Measurements from ENCODE around the gene CROCC2. TPM values are rescaled to one million over a fixed set of nuclear protein-coding genes. Genes with fewer than 3 reads are reported as not detected.

CROCC2 gene
- total RNA-seq, 2 experiments from 2014 or later: not detected

DNA sequence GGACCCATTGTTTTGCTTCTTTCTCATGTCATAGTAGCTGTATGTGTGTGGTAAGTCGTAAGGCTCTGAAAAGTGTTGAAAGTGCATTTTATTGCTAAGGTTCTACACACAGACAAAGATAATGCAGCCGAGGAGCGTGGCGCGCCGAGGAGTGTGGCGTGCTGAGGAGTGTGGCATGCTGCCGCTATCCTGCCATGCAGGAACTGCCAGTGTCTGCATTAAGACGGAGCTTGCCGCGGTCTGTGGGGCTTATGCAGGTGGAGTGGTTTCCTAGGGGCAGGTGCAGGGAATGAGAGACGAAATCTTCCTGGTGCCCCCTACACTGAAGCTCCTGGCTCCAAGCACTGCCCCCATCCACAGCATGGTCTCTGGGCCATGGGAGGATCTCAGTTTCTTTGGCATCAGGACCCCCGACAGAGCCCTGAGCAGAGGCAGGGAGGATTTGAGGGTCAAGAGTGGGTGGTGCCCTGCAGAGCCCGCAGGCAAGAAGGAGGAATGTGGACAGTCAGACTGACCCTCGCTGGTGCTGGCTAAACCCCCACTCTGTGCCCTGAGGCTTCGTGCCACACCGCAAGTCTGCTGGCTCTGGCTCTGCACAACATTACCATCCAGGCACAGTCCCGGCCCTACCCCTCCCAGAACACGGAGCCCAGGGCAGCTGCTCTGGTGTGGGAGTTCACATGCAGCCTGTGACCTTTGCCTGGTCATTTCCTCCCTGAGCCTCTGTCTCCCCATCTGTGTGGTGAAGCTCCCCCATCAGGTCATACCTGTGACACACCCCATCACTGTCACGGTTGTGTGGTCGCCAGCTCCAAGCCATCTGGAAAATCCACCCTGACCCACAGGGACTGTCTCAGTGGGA, 95.5 kb downstream of the CROCC2 start:
- intact Hi-C loops (cut with DNase I, micrococcal nuclease): no loop called here
- no peak overlapping the region for H3K4me3 Mint-ChIP-seq
- H3K27me3 Mint-ChIP-seq: peaks cover 16% of the 10 kb centered on the region
- H3K36me3 Mint-ChIP-seq (ENCODE audit: low read depth): peaks cover 8% of the 10 kb centered on the region
- DNase-seq: no peak
- peaks cover 4% of the 10 kb centered on the region for H3K4me1 Mint-ChIP-seq
- POLR2A ChIA-PET: no interaction called here
- CTCF ChIA-PET: no interaction called here
- no peak for ATAC-seq
- peaks cover 22% of the 10 kb centered on the region for H3K9me3 Mint-ChIP-seq (ENCODE audit: low read depth)
- H3K27ac Mint-ChIP-seq: no peak overlapping the region

DNA sequence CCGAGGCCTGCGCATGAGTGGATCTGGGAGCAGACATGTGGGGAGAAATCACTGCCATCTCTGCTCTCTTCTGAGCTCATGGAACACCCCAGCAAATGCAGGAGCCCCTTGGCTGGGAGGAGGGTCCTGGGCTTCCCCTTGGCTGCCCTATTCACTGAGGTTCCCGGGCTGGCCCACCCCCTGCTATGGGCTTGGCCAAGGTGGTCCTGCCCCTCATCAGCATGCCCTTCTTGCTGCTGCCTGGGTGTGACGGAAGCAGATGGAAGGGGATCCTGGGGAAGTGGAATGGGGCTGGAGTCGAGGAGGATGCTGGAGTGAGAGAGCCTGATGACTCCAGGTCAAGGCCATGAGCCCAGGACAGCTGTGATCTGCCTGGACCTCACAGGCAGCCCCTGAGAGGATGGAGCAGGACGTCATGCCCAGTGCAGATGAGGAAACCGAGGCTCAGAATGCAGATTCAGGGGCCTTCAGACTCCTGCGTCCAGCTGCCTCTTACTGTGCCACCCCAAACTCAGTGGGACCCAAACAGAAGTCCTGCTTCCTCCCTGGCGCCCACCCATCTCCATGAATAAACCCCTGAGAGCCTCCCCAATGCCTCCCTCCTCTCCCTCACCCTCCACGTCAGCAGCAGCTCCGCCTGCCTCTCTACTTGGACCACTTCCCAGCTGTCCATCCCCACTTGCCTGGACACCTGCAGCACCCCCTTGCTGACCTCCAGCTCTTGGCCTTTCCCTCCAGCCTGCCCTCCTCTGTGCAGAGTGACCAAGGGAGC, 96.3 kb downstream of the CROCC2 start:
- Mint-ChIP-seq H3K9me3 (ENCODE audit: low read depth) (peaks cover 22% of the 10 kb centered on the region), H3K27me3 (peaks cover 10% of the 10 kb centered on the region), H3K4me1 (peaks cover 3% of the 10 kb centered on the region), H3K27ac (no peak overlapping the region), H3K36me3 (ENCODE audit: low read depth) (peaks cover 8% of the 10 kb centered on the region), H3K4me3 (no peak overlapping the region)
- ATAC-seq: no peak
- no peak for DNase-seq
- ChIA-PET POLR2A (no interaction called here), CTCF (no interaction called here)
- intact Hi-C loops (cut with DNase I, micrococcal nuclease): no loop called here

DNA sequence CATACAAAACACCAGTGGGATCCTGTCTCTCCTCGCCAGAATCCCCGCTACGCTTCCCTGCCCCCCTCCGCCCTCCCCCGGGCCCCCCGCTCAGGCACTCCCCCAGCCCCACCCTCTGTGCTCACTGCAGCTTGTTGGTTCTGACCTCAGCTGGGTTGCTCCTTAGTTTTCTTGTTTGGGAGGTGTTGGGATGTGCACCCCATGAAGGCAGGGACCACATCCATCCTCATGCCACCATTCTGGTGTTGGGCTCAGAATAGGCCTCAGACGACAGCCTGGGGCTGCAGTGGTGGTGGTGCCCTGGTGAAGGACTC, 96.9 kb downstream of the CROCC2 start:
- H3K27ac Mint-ChIP-seq: no peak overlapping the region
- peaks cover 3% of the 10 kb centered on the region for H3K4me1 Mint-ChIP-seq
- intact Hi-C loops (cut with DNase I, micrococcal nuclease): no loop called here
- ChIA-PET CTCF (no interaction called here), POLR2A (no interaction called here)
- peaks cover 8% of the 10 kb centered on the region for H3K36me3 Mint-ChIP-seq (ENCODE audit: low read depth)
- peaks cover 8% of the 10 kb centered on the region for H3K27me3 Mint-ChIP-seq
- peaks cover 22% of the 10 kb centered on the region for H3K9me3 Mint-ChIP-seq (ENCODE audit: low read depth)
- no peak overlapping the region for H3K4me3 Mint-ChIP-seq
- no peak for DNase-seq
- no peak for ATAC-seq

DNA sequence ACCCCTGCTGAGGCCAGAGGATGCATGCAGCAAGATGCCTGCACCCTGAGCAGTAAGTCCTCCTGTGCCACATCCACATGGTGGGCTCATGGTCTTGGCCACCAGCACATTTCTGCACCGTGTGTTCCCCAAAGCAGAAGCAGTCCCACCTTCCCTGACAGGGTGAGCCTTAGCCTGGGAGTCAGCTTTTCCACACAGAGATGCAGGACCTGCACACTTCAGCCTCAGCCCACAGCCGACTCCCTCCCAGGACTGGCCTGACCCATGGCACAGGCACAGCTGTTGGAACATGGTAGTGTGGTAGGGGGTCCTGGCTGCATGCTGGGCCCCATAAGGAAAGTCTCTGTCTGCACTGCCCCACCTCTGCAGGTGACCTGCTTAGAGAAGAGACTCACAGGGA, 97.2 kb downstream of the CROCC2 start:
- no peak for DNase-seq
- POLR2A ChIA-PET: no interaction called here

DNA sequence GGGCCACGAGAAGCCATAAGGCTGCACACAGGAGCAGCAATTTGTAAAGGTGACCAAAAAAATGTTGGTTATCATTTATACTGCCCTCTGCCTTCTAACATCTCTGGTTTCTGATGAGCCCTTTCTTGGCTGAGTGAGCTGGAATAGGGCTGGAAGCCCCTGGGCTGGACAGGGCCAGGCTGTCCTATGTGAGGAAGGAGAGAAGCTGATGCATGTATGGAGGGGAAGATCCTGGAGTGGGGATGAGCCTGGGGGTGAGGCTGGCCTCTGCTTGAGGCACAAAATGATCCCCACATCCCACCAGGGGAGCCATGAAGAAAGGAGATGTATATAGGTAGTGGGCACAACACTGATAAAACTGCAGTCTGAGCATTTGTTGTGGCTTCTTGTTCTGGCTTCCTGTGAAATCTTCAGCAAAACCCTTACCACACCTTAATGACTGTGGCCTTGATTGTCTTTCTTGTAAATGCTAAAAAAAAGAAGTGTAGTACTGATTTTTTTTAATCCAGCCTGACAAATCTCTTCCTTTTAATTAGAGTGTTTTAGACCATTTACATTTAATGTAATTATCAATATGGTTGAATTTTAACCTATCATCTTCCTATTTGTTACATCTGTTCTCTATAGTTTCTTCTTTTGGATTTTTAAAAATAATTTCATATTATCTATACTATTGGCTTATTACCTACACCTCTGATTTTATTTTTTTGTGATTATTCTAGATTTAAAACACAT, 97.9 kb downstream of the CROCC2 start:
- intact Hi-C loops (cut with DNase I, micrococcal nuclease): no loop called here
- peaks cover 8% of the 10 kb centered on the region for H3K4me1 Mint-ChIP-seq
- H3K27ac Mint-ChIP-seq: no peak overlapping the region
- no peak for ATAC-seq
- peaks cover 22% of the 10 kb centered on the region for H3K9me3 Mint-ChIP-seq (ENCODE audit: low read depth)
- H3K27me3 Mint-ChIP-seq: peaks cover 8% of the 10 kb centered on the region
- CTCF ChIA-PET: no interaction called here
- no peak overlapping the region for H3K4me3 Mint-ChIP-seq
- peaks cover 8% of the 10 kb centered on the region for H3K36me3 Mint-ChIP-seq (ENCODE audit: low read depth)
- POLR2A ChIA-PET: no interaction called here
- no peak for DNase-seq

More for the DNA sequence above, 97.2 kb downstream of the CROCC2 start:
- CTCF ChIA-PET: no interaction called here
- H3K4me1 Mint-ChIP-seq: peaks cover 3% of the 10 kb centered on the region
- peaks cover 8% of the 10 kb centered on the region for H3K27me3 Mint-ChIP-seq
- ATAC-seq: no peak
- intact Hi-C loops (cut with DNase I, micrococcal nuclease): no loop called here
- no peak overlapping the region for H3K27ac Mint-ChIP-seq
- H3K4me3 Mint-ChIP-seq: no peak overlapping the region
- peaks cover 8% of the 10 kb centered on the region for H3K36me3 Mint-ChIP-seq (ENCODE audit: low read depth)
- peaks cover 22% of the 10 kb centered on the region for H3K9me3 Mint-ChIP-seq (ENCODE audit: low read depth)

DNA sequence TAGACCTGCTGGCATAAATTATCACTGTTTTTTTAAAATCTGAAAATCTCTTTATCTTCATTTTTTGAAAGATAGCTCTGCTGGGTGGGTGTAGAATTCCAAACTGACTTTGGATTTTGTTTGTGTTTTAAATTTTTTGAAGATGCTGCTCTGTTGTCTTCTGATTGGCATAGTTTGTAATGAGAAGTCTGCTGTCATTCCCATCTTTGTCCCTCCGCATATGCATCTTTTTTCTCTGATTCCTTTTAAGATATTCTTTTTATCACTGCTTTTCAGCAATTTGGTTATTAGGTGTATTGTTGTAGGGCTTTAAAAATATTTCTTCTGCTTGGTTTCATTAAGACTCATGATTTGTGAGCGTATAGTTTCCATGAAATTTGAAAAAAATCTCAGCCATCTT, 99.4 kb downstream of the CROCC2 start:
- ChIA-PET POLR2A (no interaction called here), CTCF (interaction anchor here (0.7 kb wide), 1 partner anchor 218 kb away, joined by 3 read pairs; no protein-coding TSS in a partner anchor)
- H3K36me3 Mint-ChIP-seq (ENCODE audit: low read depth): peaks cover 8% of the 10 kb centered on the region
- no peak overlapping the region for H3K27ac Mint-ChIP-seq
- intact Hi-C loops (cut with DNase I, micrococcal nuclease): no loop called here
- DNase-seq (no peak), ATAC-seq (no peak)
- peaks cover 24% of the 10 kb centered on the region for H3K4me1 Mint-ChIP-seq
- H3K27me3 Mint-ChIP-seq: no peaks in the 10 kb centered on the region
- no peak overlapping the region for H3K4me3 Mint-ChIP-seq
- H3K9me3 Mint-ChIP-seq (ENCODE audit: low read depth): peaks cover 22% of the 10 kb centered on the region

DNA sequence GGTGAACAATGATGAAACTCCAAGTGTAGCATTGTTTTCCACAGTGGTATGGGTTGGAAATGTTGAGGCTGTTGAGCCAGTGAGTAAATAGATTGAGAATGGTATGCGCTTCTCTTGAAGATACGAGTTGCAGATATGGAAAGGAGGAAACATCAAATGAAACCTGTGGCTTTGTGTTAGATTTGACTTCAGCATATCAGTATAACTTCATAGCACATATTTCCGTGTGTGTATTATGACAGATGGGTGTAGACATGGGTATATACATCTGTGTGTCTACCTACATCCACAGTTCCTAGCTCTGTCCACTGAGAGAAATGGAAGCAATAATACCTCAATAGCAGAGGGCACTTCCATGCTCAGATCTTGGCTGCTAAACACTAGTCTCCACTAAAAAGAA, 100.3 kb downstream of the CROCC2 start:
- intact Hi-C loops (cut with DNase I, micrococcal nuclease): no loop called here
- no peak overlapping the region for H3K27ac Mint-ChIP-seq
- no peak overlapping the region for H3K4me3 Mint-ChIP-seq
- ChIA-PET POLR2A (no interaction called here), CTCF (no interaction called here)
- DNase-seq: no peak
- H3K36me3 Mint-ChIP-seq (ENCODE audit: low read depth): peaks cover 8% of the 10 kb centered on the region
- peaks cover 25% of the 10 kb centered on the region for H3K4me1 Mint-ChIP-seq
- H3K9me3 Mint-ChIP-seq (ENCODE audit: low read depth): peaks cover 22% of the 10 kb centered on the region
- H3K27me3 Mint-ChIP-seq: no peaks in the 10 kb centered on the region
- ATAC-seq: peak; percentile 45

DNA sequence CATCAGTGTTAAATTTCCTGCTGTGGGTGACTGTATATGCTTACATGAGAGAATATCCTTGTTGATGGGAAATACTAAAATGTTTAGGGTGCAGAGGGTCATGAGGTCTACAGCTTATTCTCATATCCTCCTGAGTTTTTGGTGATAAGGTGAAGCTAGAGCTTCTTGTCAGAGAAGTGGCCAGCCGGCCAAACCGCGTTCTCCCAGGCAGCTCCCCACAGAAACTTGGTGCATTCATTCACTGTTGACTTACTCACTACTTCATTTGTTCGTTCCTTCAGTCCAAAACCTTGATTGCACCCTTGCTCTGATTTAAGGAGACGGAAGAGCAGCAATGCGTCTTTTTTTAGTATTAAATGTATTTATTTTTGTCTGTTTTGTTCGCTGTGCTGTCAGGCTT, 101.0 kb downstream of the CROCC2 start:
- intact Hi-C loops (cut with DNase I, micrococcal nuclease): no loop called here
- DNase-seq (no peak), ATAC-seq (no peak)
- ChIA-PET POLR2A (no interaction called here), CTCF (interaction anchor here (0.5 kb wide), 1 partner anchor 165 kb away, joined by 5 read pairs; no protein-coding TSS in a partner anchor)
- H3K4me1 Mint-ChIP-seq: peaks cover 26% of the 10 kb centered on the region
- peaks cover 22% of the 10 kb centered on the region for H3K9me3 Mint-ChIP-seq (ENCODE audit: low read depth)
- H3K27me3 Mint-ChIP-seq: no peaks in the 10 kb centered on the region
- H3K27ac Mint-ChIP-seq: no peak overlapping the region
- no peak overlapping the region for H3K4me3 Mint-ChIP-seq
- H3K36me3 Mint-ChIP-seq (ENCODE audit: low read depth): peaks cover 8% of the 10 kb centered on the region

DNA sequence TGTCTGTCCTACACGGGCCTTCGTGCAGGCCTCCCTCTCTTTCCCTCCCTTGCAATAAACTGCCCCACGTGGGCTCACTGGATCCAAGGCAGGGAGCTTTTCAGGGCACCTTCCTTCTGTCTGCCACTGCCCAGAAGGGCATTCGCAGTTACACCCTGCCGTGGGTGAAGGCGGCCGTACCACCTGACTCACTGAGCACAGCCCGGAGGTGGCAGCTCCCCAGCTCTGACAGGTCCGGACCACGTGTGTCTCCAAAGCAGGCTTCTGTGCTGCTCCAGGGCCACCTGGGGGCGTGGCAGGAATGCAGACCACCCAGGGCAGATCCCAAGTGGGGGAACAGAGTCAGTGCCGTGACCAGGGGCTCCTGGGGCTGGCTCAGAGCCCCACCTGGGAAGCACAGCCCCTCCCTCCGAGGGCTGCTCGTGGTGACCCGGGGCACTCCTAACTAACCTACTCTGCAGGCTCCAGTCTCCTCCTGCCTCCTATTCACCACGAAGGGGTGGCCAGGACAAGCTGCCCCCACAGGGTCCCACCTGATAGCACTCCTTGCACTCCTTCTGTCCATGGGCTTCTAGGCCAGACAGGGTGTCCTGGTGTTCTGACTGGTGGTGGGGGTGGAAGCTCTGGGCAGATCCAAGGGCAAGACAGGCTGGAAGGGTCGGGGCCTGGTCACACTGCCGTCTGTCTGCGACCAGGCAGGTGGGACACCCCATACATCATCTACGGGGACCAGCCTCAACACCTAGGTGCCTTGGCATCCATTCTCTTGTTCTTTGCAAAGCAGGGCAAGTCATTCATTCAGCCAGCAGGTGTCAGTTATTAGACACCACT, 102.0 kb downstream of the CROCC2 start:
- no peak overlapping the region for H3K4me3 Mint-ChIP-seq
- peaks cover 8% of the 10 kb centered on the region for H3K36me3 Mint-ChIP-seq (ENCODE audit: low read depth)
- no peak for DNase-seq
- peaks cover 30% of the 10 kb centered on the region for H3K4me1 Mint-ChIP-seq
- H3K9me3 Mint-ChIP-seq (ENCODE audit: low read depth): peaks cover 22% of the 10 kb centered on the region
- intact Hi-C loops (cut with DNase I, micrococcal nuclease): no loop called here
- H3K27ac Mint-ChIP-seq: no peak overlapping the region
- POLR2A ChIA-PET: no interaction called here
- ATAC-seq: no peak
- CTCF ChIA-PET: interaction anchor here (0.5 kb wide), 1 partner anchor 25 kb away, joined by 3 read pairs; no protein-coding TSS in a partner anchor
- no peaks in the 10 kb centered on the region for H3K27me3 Mint-ChIP-seq

DNA sequence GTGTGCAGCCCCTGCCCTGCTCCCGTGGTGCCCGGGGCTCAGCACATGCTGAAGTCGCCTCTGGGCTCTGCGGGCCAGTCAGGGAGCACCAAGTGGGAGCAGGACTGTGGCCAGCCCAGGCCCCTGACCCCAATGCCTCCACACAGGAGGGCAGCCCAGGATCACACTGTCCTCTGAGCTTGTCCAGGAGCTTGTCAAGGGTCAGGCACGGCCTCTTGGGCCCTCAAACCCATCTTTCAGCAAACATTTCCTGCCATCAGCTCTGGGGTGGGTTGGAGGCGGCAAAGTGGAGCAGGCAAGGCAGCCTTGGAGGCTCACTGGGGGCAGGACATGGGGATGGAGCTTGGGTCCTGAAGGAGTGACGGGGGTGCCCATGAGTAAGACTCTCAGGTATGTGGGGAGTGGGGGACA, 102.6 kb downstream of the CROCC2 start:
- peaks cover 15% of the 10 kb centered on the region for H3K9me3 Mint-ChIP-seq (ENCODE audit: low read depth)
- ChIA-PET POLR2A (no interaction called here), CTCF (no interaction called here)
- peaks cover 30% of the 10 kb centered on the region for H3K4me1 Mint-ChIP-seq
- no peak overlapping the region for H3K4me3 Mint-ChIP-seq
- H3K27ac Mint-ChIP-seq: peak overlapping the region; percentile 76
- DNase-seq: no peak
- peaks cover 4% of the 10 kb centered on the region for H3K36me3 Mint-ChIP-seq (ENCODE audit: low read depth)
- no peak for ATAC-seq
- no peaks in the 10 kb centered on the region for H3K27me3 Mint-ChIP-seq
- intact Hi-C loops (cut with DNase I, micrococcal nuclease): no loop called here

DNA sequence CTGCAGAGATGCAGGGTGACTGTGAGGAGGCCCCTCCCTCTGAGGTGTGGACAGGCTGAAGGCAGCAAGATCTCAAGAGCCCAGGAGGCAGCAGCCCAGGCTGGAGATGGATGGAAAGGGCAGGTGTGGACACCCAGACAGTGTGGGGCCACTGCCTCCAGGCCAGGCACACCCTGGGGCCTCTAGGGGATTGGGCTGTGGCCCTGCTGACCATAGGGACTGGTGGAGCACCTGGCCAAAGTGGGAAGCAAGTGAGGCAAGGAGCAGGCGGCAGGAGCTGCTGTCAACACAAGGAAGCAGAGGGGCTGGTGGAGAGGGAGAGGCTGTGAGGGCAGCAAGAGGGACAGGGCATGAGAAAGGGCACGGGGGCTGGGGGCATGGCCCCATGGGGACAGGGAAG, 103.1 kb downstream of the CROCC2 start:
- no peak overlapping the region for H3K4me3 Mint-ChIP-seq
- H3K9me3 Mint-ChIP-seq (ENCODE audit: low read depth): peaks cover 11% of the 10 kb centered on the region
- H3K27me3 Mint-ChIP-seq: no peaks in the 10 kb centered on the region
- POLR2A ChIA-PET: no interaction called here
- peak overlapping the region; percentile 76 for H3K27ac Mint-ChIP-seq
- H3K4me1 Mint-ChIP-seq: peaks cover 30% of the 10 kb centered on the region
- DNase-seq: no peak
- CTCF ChIA-PET: no interaction called here
- intact Hi-C loops (cut with DNase I, micrococcal nuclease): no loop called here
- no peak for ATAC-seq
- peaks cover 2% of the 10 kb centered on the region for H3K36me3 Mint-ChIP-seq (ENCODE audit: low read depth)
